Measurements from ENCODE around the gene BPTF. TPM values are rescaled to one million over a fixed set of nuclear protein-coding genes. Genes with fewer than 3 reads are reported as not detected.

The BPTF gene
- total RNA-seq, result 21.6 TPM in 2 replicates

GRCh38 chr17:67824735-67825626 lies at the start of gene BPTF:
TSS of gene BPTF (plus strand) at chr17:67825503. CDS start at chr17:67825725, 222 bp downstream.

GRCh38 chr17:67996301-67997171 lies 171.2 kb downstream of the BPTF start, which contains the start of gene C17orf58:
TSS of gene C17orf58 (minus strand) at chr17:67996469. CDS start at chr17:67996198, 271 bp downstream.

Other genes with a start within 250 kb of the BPTF start
- 26.2 and 28.5 TPM in 2 replicates for gene NOL11, start 107.6 kb upstream of the BPTF start, total RNA-seq
- gene C17orf58, start 171.0 kb downstream of the BPTF start, total RNA-seq, result 12.8 and 13.0 TPM in 2 replicates
- gene KPNA2, start 210.2 kb downstream of the BPTF start, total RNA-seq, result 180 and 198 TPM in 2 replicates